GM18507 (cell line): Measurements from ENCODE around the gene CPED1.

Experiments
- DNase-seq: peaks from one replicate; pipeline ENCODE4 v3.0.0; 2011; ENCODE audit warnings: low read depth; ENCODE audit not compliant: insufficient read length; ENCODE audit errors: extremely low spot score
- FAIRE-seq: peaks from 2 replicates; lab custom pipeline; 2011; peaks lifted over from hg19 to GRCh38; lab: Jason Lieb, UNC

CPED1 gene

GRCh38 chr7:121344497-121344896, 356.0 kb downstream of the CPED1 start:
- DNase-seq (no peak), FAIRE-seq (no peak)
